Stimulated activated CD8-positive, alpha-beta memory T cell treated with anti-CD3 and anti-CD28 coated beads, Interleukin-12 subunit alpha, Interleukin-12 subunit beta, amount 100 ng/mL, for 4 hours (primary cell): Measurements from ENCODE around the gene ERG28.
A peak's percentile ranks its signal among the peaks of the same experiment; 100 is the strongest.

ENCODE experiments used
- DNase-seq: peaks from one replicate; pipeline ENCODE4 v3.0.0-alpha.2; 2020; ENCODE audit warnings: low read depth

Gene ERG28

DNA sequence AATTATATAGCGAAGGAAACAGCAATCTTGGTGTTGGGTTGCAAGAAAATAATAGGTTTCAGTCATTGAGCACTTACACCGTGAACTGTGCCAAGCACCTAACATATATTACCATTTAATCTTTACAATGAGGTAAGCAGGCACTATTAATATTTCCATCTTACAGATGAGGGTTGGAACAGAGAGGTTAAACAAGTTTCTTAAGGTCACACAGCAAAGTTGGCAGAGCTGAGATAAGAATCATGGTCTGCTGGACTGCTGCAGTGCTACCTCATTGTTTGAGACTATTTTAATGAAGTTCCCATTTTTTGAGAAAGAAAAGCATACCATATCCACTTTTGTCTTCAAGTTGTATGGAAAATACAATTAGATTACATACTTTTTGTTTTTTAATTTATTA is 1.7 kb downstream of the ERG28 start:
- DNase-seq: no peak

DNA sequence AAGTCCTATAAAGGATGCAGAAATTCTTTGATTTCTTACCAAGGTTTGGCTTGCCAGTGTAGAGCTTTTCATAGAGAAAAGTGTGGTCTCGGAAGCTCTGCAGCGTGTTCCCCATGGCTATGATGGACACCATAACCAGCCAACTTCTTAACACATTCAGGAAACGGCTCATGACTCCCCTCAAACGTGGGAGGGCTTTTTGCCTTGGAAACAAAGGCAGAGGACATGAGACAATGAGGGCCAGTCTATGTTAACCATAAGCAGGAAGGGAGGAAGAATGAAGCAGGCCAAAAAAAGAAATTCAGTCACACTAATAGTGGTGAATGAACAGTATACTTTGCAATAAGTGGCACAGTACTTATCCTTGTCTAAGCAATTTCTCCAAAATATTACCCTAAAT is 3.3 kb downstream of the ERG28 start:
- no peak for DNase-seq

DNA sequence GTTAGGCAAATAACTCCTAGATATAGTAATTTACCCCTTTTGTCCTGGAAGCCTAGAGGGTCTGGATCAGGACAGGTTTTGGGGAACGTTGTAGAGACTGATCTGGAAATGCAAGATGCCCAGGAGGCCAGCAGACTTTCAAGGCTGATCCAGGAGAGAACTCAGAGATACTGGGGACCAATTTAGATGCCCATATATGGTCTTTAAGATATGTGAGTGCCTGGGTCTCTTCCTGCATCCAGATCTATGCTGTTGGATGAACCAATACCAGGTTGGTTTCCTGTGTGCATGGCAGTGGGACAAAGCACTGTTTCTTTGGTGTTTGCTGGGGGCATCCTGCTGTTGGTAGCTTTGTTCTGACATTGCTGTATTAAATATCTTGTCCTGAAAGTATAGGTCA is 5.4 kb downstream of the ERG28 start:
- DNase-seq: no peak

DNA sequence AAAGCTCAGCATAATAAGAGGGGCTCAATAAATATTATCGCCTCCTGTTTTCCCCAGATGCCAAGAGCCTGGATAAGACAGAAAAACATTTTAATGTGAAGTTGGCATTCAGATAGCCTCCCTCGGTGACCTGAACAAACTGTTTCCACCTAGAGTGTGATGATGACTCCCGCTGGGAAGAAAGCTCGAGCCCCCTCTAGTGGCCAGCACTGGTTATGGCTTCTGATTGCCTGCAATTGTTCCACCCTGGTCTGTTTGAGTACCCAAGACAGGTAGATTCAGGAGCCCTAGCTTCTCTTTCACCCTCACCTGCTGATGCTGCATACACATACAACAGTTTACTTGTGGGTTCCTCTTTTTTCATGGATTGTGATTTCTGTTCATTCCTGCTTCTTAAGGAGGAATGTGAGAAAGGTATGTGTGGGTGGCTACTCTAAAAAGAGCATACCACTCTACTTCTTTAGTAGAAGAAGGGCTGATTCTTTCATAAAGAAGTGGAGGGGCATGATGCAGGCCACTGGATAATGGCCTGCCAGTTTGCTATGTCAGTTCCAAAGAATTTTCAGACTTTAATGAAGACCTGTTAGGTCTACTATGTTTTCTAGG is 6.4 kb downstream of the ERG28 start:
- peak; percentile 53 for DNase-seq

DNA sequence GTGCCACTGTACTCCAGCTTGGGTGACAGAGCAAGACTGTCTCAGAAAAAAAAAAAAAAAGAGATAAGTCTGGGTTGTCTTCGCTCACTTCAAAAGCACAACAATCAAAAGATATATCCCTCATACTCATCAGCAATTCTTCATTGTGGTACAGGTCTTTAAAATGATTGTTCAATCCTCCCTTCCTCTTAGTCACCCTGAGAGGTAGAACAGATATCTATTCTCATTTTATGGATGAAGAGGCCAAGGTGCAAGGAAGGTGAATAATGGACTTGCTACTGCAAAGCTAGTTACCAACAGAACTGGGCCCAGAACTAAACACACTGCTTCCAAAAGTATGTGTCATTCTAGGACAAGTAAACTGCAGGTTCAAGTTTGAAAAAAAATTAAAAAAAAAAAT is 7.1 kb downstream of the ERG28 start:
- DNase-seq: no peak

DNA sequence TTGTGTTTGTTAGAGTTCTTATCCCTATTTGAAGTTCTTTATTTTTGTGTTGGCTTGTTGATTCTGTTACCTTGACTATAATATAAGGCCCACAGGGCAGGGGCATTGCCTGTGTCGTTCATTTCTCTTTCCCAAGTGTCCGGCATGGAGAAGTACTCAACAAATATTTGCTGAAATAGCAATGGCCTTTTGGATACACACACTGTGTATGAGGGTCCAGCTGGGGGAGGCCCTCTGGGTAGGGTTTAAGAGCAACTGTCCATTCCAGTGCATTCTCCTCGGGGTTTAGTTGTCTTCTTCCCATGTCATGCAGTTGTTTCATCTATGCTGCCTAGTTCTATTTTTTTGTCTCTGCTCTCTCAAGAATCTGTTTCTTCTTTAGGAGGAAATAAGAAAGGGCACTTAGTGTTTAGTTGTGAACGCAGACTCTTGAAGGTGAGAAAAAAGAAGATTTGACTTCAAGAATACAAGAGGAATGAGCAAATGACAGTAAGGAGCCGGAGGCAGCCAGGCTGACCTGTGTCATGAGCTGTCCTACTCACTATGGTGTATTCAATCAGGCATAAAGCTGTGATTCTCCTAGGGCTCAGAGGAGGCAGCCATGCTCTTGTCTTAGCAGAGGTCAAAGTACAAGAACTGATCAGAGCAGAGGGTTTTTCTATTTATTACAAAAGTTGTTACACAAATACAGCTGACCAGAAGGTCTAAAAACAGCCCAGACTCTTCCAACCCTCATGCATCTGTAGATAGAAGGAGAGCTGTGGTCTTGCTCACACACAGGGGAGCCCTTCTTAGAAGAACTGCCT is 10.2 kb downstream of the ERG28 start:
- DNase-seq: no peak

DNA sequence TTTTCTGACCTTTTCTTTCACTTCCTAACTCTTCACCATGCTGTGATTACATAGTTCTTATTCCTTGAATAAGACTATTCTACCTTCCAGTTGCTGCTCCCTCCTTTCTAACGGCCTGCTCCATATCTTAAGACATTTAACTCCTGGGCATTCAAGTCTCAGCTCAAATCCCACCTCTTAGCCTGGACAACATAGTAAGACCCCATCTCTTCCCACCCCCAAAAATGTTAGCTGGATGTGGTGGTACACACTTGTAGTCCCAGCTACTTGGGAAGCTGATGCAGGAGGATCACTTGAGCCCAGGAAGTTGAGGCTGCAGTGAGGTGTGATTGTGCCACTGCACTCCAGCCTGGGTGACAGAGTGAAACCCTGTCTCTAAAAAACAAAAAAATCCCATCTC is 10.9 kb downstream of the ERG28 start:
- DNase-seq: no peak

DNA sequence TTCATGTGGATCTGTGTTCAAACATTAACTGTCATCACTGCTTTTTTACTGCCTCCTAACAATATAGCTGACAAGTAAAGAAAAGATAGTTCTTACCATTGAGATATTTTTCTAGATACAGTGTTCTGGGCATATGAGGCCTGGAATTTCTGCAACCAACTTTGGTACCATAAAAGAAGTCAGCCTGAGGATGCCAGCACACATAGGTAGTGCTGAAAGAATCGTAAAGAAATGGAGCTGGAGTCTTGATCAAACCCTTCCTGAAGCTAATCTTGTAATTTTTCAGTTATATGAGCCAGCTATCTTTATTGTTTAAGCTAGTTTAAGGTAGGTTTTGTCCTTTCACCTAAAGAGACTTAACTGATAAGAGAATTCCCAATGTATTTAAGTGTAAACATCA is 11.3 kb downstream of the ERG28 start:
- no peak for DNase-seq

DNA sequence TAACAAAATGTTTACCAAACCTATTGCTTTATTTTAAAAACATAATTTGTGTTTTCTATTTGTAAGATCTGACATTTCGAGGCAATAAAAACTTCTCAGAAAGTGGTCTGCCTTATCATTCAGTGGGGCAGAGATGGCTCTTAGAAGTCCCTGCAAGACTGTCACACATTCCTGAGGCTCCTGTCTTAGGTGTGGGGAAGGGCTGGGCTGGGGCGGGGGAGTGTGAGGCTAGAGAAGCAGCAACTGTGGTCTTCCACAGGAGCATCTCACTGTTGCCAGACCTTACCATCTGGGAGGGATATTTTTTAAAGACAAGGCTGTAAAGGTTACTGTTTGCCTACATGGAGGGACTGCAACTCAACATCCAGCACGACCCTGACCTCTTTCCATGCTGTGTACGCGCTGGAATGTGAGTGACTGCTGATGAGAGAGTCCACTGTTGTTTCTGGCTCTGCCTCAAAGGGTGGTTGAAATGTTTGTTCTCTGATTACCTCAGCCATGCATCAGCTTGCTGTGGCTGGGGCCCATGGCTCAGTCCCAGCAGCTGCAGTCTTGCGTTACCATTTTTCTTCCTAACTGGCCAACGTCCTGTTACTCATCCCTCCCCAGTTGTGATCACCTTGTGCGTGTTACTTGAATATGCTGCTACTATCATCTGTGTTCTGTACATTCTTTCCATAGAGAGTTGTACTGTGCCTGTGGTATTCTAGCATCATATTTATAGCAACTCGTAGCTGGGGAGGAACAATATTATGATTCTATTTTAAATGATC is 12.4 kb downstream of the ERG28 start:
- DNase-seq: no peak

DNA sequence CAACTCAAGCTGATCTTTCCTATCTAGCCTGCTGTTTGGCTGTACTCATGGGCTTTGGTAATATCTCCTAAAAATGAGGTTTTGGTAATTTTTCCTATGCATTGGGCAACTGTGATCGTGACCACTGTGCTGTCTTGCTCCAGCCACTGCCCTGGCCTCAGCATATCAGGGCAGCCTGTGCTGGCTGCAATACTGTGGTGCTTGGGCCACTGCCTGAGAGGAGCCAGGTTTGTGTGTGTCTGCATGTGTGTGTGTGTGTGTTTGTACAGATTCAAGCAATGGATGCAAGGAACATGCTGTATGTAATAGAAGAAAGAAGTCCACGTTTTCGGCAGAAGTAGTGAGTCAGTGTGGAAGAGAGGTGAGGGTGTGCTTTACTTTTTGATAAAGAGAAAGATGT is 13.0 kb downstream of the ERG28 start:
- DNase-seq: no peak

DNA sequence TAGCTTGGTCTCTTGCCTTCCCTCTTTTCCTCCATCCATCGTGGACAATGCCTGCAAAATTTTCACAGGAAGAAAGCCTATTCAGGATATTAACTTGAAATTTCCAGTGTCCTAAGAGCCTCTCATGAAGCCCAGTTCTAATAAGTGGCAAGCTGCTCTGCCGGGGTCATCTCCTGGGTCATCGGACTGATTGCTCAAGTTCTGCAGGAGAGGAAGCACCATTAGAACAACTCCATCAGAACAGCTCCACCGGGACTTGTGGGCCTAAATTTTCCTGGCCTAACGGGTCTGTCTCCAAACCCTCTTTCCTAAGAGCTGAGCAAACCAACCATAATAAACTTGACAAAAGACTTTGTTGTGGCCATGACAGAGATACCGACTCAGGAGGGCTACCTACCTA is 13.9 kb downstream of the ERG28 start:
- no peak for DNase-seq

DNA sequence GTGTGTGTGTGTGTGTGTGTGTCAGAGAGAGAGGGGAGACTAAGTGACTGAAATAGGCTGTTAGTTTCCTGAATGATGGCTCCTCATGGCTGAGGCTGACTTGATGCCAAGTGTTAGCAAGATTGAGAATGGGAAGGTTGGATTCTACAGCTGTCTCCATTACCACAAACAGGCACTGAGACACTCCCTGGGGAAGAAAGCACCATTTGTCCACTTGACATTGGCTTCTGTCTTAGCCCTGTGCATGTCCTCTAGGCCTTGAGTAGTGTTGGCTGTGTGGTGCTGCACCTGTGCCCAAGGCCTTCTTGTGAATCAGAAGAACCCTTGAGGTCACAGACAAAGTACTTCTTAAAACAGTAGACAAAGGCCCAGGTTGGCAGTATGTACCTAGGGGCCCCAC is 15.6 kb downstream of the ERG28 start:
- DNase-seq: no peak

DNA sequence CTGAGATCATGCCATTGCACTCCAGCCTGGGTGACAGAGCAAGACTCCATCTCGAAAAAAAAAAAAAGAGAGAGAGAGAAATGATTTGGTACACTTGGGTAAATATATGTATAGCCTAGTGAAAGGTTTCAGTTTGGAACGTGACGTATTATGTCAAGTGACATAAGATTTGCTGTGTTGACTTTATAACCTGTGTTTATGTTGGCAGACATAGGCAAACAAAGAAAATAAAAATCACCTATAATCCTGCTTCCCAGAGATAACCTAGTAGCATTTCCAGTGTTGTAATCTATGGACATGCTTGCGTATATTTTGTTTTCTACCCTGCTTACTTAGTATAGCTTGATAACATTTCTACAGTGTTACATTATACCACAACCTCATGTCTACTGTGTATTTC is 16.7 kb downstream of the ERG28 start:
- no peak for DNase-seq

DNA sequence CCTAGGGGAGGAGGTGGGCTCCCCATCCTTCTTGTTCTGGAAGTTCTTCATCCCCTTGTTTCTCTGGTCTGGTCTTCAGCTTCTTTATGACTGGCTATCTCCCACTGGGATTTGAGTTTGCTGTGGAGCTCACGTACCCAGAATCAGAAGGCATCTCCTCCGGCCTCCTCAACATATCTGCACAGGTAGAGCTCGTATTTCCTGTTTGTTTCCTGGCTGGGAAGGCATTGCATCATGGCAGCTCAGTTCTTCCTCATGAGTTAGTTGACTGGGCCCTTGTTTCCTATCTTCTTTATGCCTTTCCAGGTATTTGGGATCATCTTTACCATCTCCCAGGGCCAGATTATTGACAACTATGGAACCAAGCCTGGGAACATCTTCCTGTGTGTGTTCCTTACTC is 19.8 kb downstream of the ERG28 start:
- no peak for DNase-seq

DNA sequence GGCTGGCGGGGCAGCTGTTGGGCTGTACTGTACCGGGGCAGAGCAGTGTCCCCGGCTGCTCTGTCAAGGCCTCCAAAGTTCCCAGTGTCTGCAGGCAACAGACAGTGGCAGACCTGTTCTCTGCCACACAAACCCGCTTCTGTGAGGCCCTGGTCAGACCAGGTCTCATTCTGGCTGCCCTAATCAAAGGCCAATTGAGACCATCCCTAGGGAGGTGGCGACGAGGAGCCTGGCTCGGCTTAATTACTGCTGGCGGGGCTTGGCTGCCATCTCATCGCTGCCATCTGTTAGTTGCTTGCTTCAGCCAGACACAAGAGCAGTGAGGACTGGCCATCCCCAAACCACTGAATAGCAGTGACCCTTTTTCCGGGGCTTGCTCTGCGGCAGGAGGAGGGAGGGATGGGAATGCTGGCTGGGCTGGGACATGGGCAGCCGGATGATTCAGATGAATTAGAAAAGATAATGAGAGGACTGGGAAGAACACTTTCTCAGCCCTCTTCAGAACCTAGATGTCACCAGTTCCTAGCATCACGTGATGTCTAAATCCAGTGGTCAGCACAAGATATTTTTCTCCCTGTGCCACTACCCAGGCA is 24.5 kb downstream of the ERG28 start:
- DNase-seq: no peak

DNA sequence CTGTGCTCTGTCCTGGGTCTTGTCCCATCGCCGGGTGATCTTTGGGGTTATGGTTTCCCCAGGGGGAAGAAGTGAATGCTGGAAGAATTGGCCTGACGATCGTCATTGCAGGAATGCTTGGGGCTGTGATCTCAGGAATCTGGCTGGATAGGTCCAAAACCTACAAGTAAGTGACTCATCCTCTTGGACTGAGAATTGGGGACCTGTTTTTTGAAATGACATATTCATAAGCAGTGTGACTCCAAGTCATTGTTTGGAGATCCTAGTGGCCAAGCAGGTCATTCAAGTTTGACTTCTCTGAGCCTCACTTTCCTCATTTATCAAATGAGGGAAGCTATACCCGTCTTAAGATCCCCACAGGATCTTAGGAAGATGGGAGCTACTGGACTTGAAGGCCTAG is 25.8 kb downstream of the ERG28 start:
- no peak for DNase-seq

DNA sequence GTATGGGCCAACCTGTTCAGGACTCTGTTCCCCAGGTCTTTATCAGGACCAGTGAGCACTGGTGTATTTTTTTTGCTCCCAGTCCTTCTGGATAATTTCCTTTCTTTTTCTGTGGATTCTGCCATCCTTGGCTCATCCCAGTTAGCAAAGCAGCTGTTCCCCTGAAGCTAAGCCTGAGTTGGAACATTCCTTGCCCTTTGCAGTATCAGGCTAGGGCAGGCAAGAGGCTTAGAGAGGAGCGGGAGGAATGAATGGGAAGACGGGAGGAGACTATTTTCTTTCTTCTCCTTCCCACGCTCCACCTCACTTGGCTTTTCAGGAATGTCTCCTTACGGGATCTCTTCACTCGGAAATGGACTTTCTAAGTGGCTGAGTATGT is 29.2 kb downstream of the ERG28 start:
- no peak for DNase-seq

DNA sequence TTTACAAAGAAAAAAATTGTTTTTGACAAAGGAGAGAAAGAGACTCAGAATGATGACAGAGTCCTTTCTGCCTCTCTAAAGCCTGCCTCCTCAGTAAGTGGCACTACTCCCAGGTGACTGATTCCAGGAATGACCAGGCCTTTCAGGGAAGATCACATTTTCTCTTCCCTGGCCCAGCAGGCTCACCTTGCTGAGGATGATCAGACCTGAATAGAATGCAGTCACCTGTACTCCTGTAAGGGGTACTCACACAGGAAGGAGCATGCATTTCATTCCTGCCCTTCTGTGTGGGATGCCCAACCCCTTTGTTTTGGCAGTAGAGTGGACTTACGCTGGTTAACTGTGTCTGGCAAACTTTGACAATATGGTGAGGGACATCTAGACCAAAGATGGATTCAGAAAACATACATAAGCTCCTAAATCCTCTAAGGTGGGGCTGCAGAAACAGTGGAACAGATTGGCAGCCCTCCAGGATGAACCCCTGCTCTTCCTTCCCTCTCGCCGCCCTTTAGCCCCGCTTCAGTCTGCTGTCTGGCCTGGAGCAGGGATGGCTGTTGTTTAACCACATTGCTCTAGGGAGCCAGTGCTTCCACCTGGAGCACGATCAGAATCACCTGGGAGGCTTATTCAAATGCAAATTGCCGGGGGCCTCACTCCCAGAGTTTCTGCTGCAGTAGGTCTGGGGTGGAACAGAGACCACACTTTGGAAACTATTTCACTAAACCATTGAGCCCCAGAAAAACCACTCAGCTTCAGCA is 29.8 kb downstream of the ERG28 start:
- no peak for DNase-seq

DNA sequence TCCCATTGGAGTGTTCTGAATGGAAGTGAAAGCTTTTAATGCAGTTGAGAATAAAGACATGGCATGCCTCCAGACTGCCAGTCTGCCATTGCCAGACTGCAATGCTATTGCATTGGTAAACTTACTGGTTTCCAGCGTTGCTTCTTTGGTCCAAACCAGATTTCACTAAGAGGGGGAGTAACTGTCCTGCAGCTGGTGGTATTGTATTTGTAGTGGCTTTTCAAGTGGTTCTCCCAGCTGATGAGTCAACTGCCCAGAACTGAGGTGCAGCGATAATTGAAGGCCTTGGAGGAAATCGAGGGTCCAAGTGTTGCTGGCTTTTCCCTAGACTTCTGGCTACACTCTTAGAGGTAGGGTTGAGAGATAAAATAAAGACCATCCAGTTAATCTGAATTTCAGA is 31.9 kb downstream of the ERG28 start:
- DNase-seq: no peak

DNA sequence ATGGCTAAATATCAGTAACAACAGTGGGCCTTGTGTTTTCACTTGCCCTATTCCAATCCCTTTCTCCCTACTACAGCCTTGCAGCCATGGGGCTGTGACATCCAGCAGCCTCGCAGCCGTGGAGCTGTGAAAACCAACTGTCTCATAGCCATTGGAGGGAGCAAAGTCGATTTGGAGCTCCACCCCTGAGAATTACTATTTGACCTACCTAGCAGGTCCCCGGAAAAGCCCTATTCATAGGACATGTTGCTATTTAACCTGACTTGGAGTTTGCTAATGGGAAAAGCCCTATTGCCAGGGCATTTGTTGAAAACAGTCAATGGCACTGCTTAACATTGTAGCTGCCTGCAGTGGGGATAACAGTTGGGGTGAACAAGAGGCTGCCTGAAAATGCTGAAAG is 33.3 kb downstream of the ERG28 start:
- DNase-seq: no peak

DNA sequence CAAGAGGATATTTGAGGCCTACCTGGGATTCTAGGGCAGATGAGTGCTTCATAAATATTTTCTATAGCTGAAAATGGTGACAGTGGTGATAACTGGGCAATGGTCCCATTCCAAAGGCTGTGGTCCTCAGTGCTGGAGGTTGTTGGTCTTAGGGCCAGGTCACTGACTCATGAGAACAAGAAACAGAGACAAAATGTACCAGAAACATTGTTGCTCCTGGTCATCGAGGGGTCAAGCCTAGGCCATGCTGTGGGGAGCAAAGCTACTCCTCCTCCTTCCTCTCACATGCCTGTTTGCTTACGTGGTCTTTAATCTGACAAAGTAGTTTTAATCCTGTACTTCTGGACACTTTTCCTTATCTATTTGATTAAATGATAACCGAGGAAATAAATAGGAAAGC is 33.8 kb downstream of the ERG28 start:
- DNase-seq: no peak

DNA sequence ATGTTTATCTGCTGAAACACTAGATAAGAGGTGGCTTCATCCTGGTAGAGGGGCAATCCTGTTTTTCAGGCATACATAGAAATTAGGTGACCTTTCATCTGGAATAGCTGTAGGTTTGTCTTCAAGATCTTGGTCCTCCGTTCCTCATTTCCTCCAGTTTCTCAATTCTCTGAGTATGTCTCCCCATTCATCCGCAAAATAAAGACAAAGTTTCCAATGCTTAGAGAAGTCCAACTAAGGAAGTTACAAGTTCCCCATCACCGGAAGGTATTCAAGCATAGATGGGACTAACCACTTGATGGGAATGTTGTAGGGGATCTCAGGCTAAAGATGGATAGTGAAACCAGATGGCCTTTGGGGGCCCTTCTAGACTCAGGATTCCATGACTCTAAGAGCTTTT is 34.3 kb downstream of the ERG28 start:
- no peak for DNase-seq
